HG03439 (cell line): Measurements from ENCODE around the gene TRERF1.
"Not testable (repeated sequence)": the region's sequence is repeated elsewhere in the genome, so short reads cannot be mapped to it uniquely, and the experiment has no call there.

Experiments
- ATAC-seq: cut with Tn5 transposase; IDR thresholded peaks from one replicate; pipeline ENCODE4 v1.9.1; 2021; ENCODE audit warnings: mild to moderate bottlenecking, moderate library complexity; ENCODE audit not compliant: unreplicated experiment

Gene TRERF1, protein sequence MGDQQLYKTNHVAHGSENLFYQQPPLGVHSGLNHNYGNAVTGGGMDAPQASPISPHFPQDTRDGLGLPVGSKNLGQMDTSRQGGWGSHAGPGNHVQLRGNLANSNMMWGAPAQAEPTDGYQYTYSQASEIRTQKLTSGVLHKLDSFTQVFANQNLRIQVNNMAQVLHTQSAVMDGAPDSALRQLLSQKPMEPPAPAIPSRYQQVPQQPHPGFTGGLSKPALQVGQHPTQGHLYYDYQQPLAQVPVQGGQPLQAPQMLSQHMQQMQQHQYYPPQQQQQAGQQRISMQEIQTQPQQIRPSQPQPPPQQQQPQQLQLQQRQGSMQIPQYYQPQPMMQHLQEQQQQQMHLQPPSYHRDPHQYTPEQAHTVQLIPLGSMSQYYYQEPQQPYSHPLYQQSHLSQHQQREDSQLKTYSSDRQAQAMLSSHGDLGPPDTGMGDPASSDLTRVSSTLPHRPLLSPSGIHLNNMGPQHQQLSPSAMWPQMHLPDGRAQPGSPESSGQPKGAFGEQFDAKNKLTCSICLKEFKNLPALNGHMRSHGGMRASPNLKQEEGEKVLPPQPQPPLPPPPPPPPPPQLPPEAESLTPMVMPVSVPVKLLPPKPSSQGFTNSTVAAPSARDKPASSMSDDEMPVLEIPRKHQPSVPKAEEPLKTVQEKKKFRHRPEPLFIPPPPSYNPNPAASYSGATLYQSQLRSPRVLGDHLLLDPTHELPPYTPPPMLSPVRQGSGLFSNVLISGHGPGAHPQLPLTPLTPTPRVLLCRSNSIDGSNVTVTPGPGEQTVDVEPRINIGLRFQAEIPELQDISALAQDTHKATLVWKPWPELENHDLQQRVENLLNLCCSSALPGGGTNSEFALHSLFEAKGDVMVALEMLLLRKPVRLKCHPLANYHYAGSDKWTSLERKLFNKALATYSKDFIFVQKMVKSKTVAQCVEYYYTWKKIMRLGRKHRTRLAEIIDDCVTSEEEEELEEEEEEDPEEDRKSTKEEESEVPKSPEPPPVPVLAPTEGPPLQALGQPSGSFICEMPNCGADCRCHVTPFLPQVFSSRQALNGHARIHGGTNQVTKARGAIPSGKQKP (N-terminal part only)

DNA sequence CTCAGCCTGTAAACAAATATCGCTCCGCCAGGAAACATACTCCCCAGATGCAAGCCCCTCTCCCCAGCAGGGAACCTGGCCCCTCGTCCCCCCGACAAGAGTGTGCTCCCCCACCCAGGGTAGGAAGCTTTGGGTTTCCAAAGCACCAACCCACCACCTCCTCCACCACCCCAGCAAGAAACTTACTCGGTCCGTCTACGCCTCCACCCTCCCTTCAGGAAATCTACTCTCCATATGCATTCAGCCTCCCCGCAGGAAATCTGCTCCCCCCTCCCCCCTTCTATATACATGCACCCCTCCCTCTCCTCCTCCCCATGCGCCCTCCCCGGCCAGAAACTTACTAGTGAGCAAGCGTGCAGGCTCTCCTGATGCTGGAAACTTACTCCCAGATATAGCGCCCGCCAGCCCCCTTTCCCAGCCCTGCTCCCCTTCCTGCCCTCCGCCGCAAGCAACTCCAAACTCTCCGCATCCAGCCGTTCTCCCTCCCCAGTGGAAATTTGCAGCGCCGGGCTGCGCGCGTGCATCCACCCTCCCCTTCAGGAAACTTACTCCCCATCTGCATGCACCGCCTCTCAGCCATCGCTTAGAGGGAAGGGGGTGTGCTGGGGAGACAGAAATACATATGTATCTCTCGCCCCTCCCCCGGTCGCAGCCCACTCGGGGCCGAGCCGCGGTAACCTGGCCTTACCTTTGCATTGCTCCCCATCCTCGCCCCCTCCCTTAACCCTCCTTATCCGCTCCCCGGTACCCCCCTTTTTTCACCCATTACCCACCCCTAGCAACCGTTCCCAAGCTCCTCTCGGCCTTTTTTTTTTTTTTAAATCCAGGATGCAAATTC lies at the start of gene TRERF1:
Gene TRERF1 (minus strand): TSS at position 594 of the 838 bp plus-strand sequence. CDS start 182,336 bp downstream, outside the sequence.
- ATAC-seq: no peak

DNA sequence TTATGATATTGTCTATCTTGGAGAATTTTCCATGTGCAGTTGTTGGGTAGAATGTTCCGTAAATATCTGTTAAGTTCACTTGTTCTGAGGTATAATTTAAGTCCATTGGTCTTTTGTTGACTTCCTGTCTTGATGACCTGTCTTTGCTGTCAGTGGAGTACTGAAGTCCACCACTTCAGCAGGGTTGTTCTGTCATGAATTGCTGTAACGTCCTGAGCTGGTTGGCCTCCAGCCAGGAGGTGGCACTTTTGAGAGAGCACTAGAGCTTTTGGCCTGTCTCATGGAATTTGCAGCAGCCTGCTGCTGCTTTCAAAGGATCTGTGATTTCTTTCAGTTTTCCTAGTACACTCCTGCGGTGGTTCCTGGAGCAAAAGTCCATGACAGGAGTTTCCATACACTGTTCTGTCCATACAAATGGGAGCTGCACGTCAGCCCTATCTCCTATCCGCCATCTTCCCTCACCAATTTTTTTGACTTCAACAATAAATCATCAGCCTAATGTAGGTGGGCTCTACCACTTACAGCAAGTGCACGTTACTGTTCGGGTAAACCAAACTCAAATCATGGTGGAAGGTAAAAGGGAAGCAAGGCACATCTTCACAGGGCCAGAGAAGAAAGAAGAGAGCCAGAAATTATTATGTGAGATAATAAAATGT lies 46.9 kb upstream of the TRERF1 start:
- ATAC-seq: no peak

DNA sequence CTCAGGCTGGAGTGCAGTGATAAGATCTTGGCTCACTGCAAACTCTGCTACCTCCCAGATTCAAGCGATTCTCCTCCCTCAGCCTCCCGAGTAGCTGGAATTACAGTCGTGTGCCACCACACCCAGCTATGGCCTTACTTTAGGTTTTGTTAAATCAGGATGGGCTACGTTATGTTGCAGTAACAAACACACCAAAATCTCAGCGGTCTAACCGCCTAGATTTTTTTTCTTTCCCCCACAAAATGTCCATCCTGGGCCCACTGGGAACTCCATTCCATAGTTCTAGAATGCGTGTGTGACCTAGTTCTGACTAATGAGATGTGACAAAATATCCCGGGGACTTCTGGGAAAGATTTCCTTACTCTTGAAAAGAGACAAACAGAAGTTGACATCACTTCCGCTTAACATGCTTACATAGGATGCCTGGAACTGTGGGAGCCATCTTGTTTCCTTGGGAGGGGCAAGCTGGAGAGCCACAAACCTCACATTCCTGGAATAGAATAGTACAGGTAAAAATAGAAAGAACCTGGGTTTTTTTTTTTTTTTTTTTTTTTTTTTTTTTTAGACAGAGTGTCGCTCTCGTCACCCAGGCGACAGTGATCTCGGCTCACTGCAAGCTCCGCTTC lies 42.3 kb upstream of the TRERF1 start:
- ATAC-seq: no peak

DNA sequence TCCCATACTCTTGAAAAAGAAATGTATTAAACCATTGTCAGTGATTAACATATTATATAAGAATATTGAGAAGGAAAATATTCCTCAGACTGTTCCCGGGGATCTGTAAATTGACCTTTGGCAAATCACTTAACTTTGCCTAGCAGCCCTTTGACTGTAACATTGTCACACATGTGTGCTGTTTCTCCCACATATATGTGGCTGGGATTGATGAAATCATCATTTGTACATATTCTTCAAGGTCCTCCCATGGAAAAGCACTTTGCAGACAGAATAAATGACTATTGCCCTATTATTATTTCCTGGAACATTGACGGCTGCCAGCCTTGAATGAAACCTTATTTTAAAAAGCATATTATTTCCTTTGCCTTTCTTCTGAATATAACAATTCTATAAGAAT lies 36.4 kb upstream of the TRERF1 start:
- ATAC-seq: no peak

DNA sequence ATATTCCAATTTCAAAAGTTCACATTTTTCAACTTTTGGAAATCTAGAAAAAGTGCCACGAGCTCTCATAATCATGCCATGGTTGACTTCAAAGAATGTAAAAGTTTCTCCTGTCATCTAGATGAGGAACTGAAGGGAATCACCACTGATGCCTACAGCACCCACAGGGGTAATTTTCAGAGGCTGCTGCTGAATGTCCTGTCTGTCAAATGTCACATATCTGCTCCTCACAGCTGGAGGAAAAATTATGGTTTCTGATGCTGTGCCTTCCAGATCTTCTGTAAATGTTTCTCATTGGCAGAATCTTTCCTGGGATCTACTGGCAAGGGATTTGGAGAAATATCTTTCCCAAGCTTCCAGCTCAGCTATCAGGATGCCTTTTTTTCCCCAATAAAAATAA lies 32.5 kb upstream of the TRERF1 start:
- ATAC-seq: no peak

DNA sequence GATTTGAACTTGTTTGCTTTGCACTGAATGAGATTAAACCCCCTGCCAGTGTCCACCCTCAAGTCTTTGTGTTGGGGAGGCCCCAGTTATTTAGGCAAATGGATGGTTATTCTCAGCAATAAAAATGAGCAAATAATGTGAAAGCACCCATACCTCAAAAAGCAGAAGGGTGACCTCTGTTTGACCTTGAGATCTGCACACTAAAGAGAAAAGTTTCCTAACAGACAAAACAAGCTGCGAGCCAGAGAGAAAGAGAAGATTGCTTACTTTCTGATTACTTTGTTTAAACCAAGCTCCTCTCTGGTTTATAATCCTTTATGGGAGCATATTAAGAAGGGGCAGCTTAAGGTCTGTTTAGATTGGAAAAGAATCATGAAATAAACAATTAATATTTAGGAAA lies 30.4 kb upstream of the TRERF1 start:
- no peak for ATAC-seq

DNA sequence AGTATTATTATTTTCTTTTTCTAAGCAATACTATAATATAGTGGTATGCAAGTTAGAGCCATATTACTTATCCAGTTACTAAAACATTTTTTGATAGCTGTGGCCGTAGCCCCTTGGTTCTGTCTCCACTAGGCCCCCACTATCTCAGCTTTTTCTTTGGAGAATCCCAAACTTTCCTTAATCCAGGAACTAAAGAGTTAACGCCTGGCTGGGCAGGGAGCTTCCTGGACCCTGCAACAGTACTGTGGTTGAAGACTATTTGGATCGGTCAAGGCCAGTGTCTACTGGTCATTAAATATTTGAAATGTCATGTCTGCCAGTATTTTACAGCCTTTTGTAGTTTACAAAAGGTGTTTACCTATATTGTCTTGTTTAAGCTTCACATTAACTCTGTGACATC lies 20.0 kb upstream of the TRERF1 start:
- ATAC-seq: no peak

DNA sequence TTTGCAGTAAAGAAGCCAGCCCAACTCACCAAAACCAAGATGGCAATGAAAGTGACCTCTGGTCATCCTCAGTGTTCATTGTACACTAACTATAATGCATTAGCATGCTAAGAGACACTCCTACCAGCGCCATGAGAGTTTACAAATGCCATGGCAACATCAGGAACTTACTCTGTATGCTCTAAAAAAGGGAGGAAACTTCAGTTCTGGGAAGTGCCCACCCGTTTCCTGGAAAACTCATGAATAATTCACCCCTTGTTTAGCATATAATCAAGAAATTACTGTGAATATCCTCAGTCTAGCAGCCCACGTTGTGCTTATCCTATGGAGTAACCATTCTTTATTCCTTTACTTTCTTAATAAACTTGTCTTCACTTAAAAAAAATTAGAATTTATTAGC lies 19.4 kb upstream of the TRERF1 start:
- ATAC-seq: no peak

DNA sequence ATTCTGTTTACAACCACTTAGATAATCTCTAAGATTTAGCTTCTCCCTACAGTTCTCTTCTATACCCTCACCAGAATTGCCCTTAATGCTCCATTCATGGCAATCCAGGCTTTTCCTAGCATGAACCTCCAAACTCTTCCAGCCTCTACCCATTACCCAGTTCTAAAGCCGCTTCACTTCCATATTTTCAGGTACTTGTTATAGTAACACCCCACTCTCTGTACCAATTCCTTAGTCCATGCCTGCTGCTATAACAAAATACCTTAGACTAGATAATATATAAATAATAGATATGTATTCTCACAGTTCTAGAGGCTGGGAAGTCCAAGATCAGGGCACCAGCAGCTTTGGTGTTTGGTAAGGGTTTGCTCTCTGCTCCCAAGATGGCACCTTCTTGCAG lies 16.5 kb upstream of the TRERF1 start:
- no peak for ATAC-seq

DNA sequence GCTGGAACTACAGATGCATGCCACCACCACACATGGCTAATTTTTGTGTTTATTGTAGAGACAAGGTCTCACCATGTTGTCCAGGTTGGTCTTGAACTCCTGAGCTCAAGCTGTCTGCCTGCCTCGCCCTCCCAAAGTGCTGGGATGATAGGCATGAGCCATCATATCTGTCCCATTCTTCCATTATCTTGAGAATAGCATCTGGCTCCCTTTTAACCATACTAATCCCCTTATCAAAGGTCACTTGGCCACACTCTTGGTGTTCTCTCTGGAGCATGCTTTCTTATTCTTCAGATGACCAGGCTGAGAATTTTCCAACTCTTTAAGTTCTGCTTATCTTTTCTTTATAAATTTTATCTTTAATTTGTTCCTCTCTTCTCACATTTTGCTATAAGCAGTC lies 15.9 kb upstream of the TRERF1 start:
- ATAC-seq: no peak

DNA sequence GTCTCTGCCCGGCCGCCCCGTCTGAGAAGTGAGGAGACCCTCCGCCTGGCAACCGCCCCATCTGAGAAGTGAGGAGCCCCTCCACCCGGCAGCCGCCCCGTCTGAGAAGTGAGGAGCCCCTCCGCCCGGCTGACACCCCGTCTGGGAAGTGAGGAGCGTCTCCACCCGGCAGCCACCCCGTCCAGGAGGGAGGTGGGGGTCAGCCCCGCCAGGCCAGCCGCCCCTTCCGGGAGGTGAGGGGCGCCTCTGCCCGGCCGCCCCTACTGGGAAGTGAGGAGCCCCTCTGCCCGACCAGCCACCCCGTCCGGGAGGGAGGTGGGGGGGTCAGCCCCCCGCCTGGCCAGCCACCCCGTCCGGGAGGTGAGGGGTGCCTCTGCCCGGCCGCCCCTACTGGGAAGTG lies 14.7 kb upstream of the TRERF1 start:
- ATAC-seq: not testable (repeated sequence)

DNA sequence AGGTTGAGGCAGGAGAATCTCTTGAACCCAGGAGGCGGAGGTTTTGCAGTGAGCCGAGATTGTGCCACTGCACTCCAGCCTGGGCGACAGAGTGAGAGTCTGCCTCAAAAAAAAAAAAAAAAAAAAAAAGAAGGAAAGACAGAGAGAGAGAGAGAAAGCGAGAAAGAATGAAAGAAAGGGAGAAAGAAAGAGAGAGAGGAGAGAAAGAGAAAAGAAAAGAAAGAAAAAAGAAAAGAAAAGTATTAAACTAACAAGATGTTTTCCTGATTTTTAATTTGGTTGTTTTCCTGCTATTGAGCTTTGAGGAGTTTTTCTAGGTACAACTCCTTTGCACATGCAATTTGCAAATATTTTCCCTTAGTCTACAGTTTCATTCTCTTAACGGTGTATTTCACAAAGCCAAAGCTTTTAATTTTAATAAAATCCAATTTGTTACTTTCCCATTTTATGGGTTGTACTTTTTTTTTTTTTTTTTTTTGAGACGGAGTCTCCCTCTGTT lies 10.8 kb upstream of the TRERF1 start:
- ATAC-seq: no peak

DNA sequence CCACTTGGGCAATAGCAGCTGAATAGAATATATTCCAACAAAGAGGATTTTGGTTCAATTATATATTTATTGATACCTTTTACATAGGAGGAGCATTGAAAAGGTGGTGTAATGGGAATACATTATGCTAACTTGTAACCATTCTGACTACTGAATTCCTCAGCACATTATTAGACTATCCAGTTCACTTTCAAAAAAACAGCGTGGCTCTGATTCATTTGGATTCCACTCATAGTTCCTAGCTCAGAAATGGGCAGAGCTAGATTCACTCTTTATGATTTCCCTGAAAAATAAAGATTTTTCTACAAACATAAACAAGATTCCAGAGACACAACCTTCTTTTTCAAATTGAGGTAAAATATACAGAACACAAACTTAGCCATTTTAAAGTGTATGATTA lies 9.2 kb upstream of the TRERF1 start:
- no peak for ATAC-seq

DNA sequence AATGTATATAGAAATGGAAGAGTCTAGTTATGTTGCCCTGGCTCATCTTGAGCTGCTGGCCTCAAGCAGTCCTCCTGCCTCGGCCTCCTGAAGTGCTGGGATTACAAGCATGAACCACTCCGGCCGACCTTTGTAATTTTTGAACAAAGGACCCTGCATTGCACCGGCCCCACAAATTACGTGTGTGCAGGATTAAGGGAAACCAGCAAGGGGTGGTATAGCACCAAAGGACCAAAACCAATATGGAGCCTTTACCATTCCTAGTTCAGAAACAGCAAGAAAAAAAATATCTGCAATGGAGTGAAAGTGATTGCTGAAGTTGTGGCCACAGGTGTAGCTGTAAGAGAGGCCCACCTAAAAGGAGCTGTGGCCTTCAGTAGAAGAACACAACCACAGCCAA lies 8.2 kb upstream of the TRERF1 start:
- ATAC-seq: no peak

DNA sequence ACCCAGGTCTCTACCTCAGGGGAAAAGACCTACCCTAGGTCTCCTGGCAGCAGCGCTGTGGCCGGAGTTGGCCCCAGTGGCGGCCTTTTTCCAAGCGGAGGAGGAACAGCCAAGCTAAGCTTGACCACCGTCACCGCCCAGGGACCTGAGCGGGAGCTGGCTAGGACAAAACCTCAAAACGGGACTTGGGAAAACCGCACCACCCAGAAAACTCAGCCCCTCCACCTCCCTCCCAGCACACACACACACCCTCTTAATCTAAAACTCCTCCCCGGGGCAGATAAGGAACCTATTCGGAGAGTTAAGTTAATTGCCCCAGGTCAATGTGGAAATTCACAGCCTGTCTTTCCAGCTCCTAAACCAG lies 2.7 kb upstream of the TRERF1 start:
- ATAC-seq: no peak

DNA sequence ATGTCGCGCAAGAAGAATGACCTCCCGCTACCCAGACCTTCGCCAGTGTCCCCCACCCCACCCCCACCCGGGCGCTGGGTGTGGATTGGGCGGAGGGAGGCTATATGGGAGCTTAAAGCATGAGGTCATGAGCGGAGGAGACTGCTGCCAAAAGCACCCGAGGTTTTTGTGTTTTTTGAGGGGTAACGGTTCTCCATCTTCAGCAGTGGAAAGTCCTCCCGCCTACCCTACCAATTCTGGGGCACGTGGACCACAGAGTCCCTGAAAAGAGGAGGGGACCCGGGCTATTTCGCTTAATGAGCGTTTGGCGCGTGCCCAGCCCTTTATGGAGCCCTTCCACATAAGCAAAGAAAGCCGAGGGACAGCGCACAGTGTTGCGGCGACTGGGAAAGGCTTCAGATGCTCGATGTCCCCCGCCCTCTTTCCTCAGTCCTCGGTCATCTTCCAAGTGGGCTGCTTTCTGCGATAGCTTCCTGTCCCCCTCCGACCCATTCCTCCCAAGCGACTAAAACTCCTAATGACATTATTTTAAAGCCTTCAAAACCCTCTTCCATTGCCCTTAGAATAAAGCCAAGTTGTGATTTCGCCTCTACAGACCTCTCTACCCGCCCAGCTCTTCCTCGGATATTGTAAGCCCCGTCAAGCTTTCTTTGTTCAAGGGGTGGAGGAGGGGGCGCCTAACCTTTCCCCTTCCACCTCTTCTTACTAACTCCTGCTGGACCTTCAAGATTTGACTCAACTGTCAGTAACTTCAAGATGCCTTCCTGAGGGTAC lies 2.1 kb upstream of the TRERF1 start:
- ATAC-seq: no peak

DNA sequence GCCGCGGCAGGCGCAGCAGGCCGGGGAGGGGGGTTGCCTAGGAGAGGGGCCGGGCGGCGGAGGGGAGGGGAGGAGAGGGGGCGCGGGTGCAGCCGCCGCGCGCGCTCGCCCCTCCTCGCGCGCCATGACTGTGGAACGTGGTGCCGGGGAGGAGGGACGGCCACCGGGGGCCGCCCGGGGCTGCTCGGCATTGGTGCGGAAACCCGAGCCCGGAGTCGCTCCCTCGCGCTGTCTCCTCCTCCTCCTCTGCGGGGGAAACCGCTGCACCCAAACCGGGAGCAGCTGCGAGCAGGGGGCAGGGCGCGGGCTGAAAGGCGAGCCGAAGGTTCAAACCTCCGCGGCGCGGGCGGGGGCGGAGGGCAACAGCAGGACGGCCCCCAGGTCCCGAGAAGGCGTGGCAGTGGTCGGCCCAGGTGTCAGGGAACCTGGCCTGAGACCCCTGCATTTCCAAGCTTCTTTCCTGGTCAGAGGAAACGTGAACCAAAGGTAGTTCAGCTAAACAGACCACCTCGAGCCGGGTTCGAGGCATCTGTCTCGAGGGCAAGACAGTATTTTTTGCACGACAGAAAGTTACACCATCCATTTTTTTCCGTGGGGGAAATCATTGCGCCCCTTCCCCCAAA lies 1.4 kb upstream of the TRERF1 start:
- ATAC-seq: peak; percentile 51
